Measurements from ENCODE around the gene NUP54. TPM values are rescaled to one million over a fixed set of nuclear protein-coding genes. Genes with fewer than 3 reads are reported as not detected.

Gene NUP54
- total and polyA plus RNA-seq, 2 donors: 59.3 to 73.0 TPM

DNA sequence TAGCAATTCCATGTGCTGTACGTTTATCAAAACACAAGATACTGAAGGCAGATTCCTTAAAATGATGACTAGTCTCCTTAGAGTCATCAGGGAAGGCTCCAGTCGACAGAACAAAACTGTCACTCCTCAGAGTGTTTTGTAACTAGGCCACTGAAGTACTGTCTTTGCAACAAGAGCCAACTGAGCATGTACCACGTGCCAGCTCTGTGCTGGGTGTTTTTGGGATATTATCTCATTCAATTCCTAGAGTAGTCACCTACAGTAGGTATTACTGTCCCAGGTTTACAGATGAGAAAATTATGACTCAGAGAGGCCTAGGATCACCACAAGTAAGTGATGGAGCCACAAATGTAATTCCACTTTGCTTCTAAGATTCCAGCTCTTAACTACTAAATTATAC lies 18.3 kb upstream of the NUP54 start:
- no peak for DNase-seq (ENCODE audit: low read depth in 6 of 9, low spot score in 9 of 9)
- H3K4me1 ChIP-seq (ENCODE audit: control insufficient read depth in 2 of 2, insufficient read depth in 2 of 2, low read length in 2 of 2): no peaks in the 10 kb centered on the region
- H3K27me3 ChIP-seq (ENCODE audit: control insufficient read depth in 2 of 2, insufficient read depth in 1 of 2, low read length in 1 of 2): no peaks in the 10 kb centered on the region
- H3K4me3 ChIP-seq (ENCODE audit: low read length in 2 of 2): no peak overlapping the region
- peaks cover 3 to 4% of the 10 kb centered on the region in 2 donors for H3K36me3 ChIP-seq (ENCODE audit: control insufficient read depth in 2 of 2, insufficient read depth in 2 of 2, low read length in 1 of 2)
- 94% methylated on average over 3 of the region's 3 CpGs for WGBS
- no peak overlapping the region for H3K27ac ChIP-seq (ENCODE audit: low read depth in 1 of 2, low read length in 1 of 2)
- no peaks in the 10 kb centered on the region for H3K9me3 ChIP-seq (ENCODE audit: control insufficient read depth in 2 of 2, insufficient read depth in 1 of 2, low read length in 1 of 2)

GRCh38 chr4:76160355-76160754 lies 12.2 kb upstream of the NUP54 start:
- H3K4me3 ChIP-seq (ENCODE audit: low read length in 2 of 2): no peak overlapping the region
- H3K36me3 ChIP-seq (ENCODE audit: control insufficient read depth in 2 of 2, insufficient read depth in 2 of 2, low read length in 1 of 2): no peaks in the 10 kb centered on the region
- H3K9me3 ChIP-seq (ENCODE audit: control insufficient read depth in 2 of 2, insufficient read depth in 1 of 2, low read length in 1 of 2): no peaks in the 10 kb centered on the region
- WGBS: 18% methylated on average over 2 of the region's 2 CpGs
- DNase-seq (ENCODE audit: low read depth in 6 of 9, low spot score in 9 of 9): no peak
- no peaks in the 10 kb centered on the region for H3K27me3 ChIP-seq (ENCODE audit: control insufficient read depth in 2 of 2, insufficient read depth in 1 of 2, low read length in 1 of 2)
- no peak overlapping the region for H3K27ac ChIP-seq (ENCODE audit: low read depth in 1 of 2, low read length in 1 of 2)
- H3K4me1 ChIP-seq (ENCODE audit: control insufficient read depth in 2 of 2, insufficient read depth in 2 of 2, low read length in 2 of 2): no peaks in the 10 kb centered on the region

- no peaks in the 10 kb centered on the region for H3K36me3 ChIP-seq (ENCODE audit: control insufficient read depth in 2 of 2, insufficient read depth in 2 of 2, low read length in 1 of 2)
- H3K4me1 ChIP-seq (ENCODE audit: control insufficient read depth in 2 of 2, insufficient read depth in 2 of 2, low read length in 2 of 2): no peaks in the 10 kb centered on the region
- no peaks in the 10 kb centered on the region for H3K27me3 ChIP-seq (ENCODE audit: control insufficient read depth in 2 of 2, insufficient read depth in 1 of 2, low read length in 1 of 2)
- no peak overlapping the region for H3K27ac ChIP-seq (ENCODE audit: low read depth in 1 of 2, low read length in 1 of 2)
- 62% methylated on average over 2 of the region's 2 CpGs for WGBS
- H3K4me3 ChIP-seq (ENCODE audit: low read length in 2 of 2): no peak overlapping the region
- no peaks in the 10 kb centered on the region for H3K9me3 ChIP-seq (ENCODE audit: control insufficient read depth in 2 of 2, insufficient read depth in 1 of 2, low read length in 1 of 2)
- no peak for DNase-seq (ENCODE audit: low read depth in 6 of 9, low spot score in 9 of 9)
Measured at GRCh38 chr4:76156635-76157034, 8.4 kb upstream of the NUP54 start.

DNA sequence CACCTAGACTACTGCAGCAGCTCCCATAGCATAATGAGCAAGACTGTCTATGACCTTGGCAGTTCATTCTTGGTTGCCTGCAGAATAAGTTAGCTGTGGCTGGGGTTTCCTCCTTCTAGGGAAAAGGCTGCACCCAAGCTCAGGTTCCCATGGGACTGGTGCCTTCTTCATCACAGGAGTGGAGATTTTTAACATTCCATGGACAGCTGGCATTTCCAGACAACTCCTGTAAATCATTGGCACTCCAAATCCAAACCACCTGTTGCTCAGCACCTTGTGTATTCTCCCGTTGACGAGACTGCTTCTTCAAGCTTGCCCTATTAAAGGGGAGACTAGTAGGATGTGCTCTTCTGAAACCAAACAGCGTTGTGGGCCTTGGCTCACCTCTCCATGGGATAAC lies 7.8 kb upstream of the NUP54 start:
- H3K9me3 ChIP-seq (ENCODE audit: control insufficient read depth in 2 of 2, insufficient read depth in 1 of 2, low read length in 1 of 2): no peaks in the 10 kb centered on the region
- no peak overlapping the region for H3K4me3 ChIP-seq (ENCODE audit: low read length in 2 of 2)
- WGBS: 78% methylated on average over 3 of the region's 3 CpGs
- H3K27me3 ChIP-seq (ENCODE audit: control insufficient read depth in 2 of 2, insufficient read depth in 1 of 2, low read length in 1 of 2): no peaks in the 10 kb centered on the region
- H3K27ac ChIP-seq (ENCODE audit: low read depth in 1 of 2, low read length in 1 of 2): no peak overlapping the region
- no peak for DNase-seq (ENCODE audit: low read depth in 6 of 9, low spot score in 9 of 9)
- H3K36me3 ChIP-seq (ENCODE audit: control insufficient read depth in 2 of 2, insufficient read depth in 2 of 2, low read length in 1 of 2): no peaks in the 10 kb centered on the region
- H3K4me1 ChIP-seq (ENCODE audit: control insufficient read depth in 2 of 2, insufficient read depth in 2 of 2, low read length in 2 of 2): no peaks in the 10 kb centered on the region

- 95% methylated on average over 2 of the region's 2 CpGs for WGBS
Measured at GRCh38 chr4:76153356-76153755, 5.2 kb upstream of the NUP54 start.

DNA sequence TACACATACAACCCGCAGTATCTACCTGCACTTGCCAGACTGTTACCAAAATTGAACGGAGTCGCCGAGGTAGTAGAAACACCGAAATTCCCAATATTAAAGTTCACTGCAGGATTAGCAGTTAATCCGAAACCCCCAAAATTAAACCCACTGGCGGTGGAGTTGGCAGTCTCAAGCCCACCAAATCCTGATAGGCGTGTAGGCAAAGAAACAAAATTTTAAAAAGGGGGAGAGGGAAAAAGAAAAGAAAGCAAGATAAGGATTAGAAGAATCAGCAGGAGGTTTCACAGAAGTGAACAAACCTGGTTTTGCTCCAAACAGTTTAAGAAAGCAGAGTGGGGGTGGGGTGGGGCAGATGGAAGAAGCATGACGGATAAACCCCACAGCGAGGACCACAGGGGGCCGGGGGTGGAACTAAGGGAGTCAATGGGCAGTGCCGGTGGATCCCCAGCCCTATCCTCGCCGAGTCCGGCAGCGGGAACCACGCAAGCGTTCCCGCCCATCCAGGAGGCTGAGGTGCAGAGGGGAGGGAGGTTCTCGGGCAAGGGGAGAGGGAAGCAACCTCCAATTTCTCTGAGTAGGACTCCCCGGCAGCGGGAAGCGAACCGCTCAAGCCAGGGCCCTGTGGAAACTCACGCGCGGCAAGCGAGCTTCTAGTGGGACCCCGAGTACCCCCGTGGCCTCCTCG lies 599 bp downstream of the NUP54 start:
- WGBS: 2% methylated on average over 31 of the region's 31 CpGs
- peak in 6 of 9 donors; percentile 9 to 34 (median 23) for DNase-seq (ENCODE audit: low read depth in 6 of 9, low spot score in 9 of 9)
- Histone ChIP-seq H3K4me1 (ENCODE audit: control insufficient read depth in 2 of 2, insufficient read depth in 2 of 2, low read length in 2 of 2) (peaks cover 9 to 10% of the 10 kb centered on the region in 2 donors), H3K9me3 (ENCODE audit: control insufficient read depth in 2 of 2, insufficient read depth in 1 of 2, low read length in 1 of 2) (no peaks in the 10 kb centered on the region), H3K4me3 (ENCODE audit: low read length in 2 of 2) (peak overlapping the region; percentile 98 to 99), H3K36me3 (ENCODE audit: control insufficient read depth in 2 of 2, insufficient read depth in 2 of 2, low read length in 1 of 2) (peaks cover 4 to 13% of the 10 kb centered on the region in 2 donors), H3K27me3 (ENCODE audit: control insufficient read depth in 2 of 2, insufficient read depth in 1 of 2, low read length in 1 of 2) (no peaks in the 10 kb centered on the region), H3K27ac (ENCODE audit: low read depth in 1 of 2, low read length in 1 of 2) (peak overlapping the region; percentile 89 to 90)

More at GRCh38 chr4:76153356-76153755, 5.2 kb upstream of the NUP54 start:
- no peaks in the 10 kb centered on the region for H3K9me3 ChIP-seq (ENCODE audit: control insufficient read depth in 2 of 2, insufficient read depth in 1 of 2, low read length in 1 of 2)
- DNase-seq (ENCODE audit: low read depth in 6 of 9, low spot score in 9 of 9): no peak
- no peaks in the 10 kb centered on the region for H3K36me3 ChIP-seq (ENCODE audit: control insufficient read depth in 2 of 2, insufficient read depth in 2 of 2, low read length in 1 of 2)
- no peak overlapping the region for H3K27ac ChIP-seq (ENCODE audit: low read depth in 1 of 2, low read length in 1 of 2)
- H3K4me1 ChIP-seq (ENCODE audit: control insufficient read depth in 2 of 2, insufficient read depth in 2 of 2, low read length in 2 of 2): peaks cover 5 to 6% of the 10 kb centered on the region in 2 donors
- no peaks in the 10 kb centered on the region for H3K27me3 ChIP-seq (ENCODE audit: control insufficient read depth in 2 of 2, insufficient read depth in 1 of 2, low read length in 1 of 2)
- no peak overlapping the region for H3K4me3 ChIP-seq (ENCODE audit: low read length in 2 of 2)

DNA sequence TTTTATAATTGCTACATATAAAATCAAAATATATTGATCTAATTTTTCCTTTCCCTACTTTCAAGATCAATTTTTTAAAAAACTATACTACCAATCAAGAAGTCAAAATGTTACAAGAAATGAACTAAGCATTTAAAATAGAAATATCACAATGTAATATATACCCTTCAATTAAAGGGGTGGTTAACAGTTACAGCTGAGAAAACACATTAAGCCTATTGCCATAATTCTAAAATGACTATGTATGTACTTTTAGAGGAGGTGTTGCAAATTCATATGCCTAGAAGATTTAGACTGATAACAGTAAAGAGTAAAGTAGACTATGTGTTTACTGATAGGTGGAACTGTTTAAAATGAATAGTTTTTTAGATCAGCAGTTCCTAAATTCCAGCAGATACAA lies 3.7 kb downstream of the NUP54 start:
- peaks cover 9 to 10% of the 10 kb centered on the region in 2 donors for H3K4me1 ChIP-seq (ENCODE audit: control insufficient read depth in 2 of 2, insufficient read depth in 2 of 2, low read length in 2 of 2)
- no peak for DNase-seq (ENCODE audit: low read depth in 6 of 9, low spot score in 9 of 9)
- H3K36me3 ChIP-seq (ENCODE audit: control insufficient read depth in 2 of 2, insufficient read depth in 2 of 2, low read length in 1 of 2): peaks cover 4 to 30% of the 10 kb centered on the region in 2 donors
- H3K27me3 ChIP-seq (ENCODE audit: control insufficient read depth in 2 of 2, insufficient read depth in 1 of 2, low read length in 1 of 2): no peaks in the 10 kb centered on the region
- no peak overlapping the region for H3K4me3 ChIP-seq (ENCODE audit: low read length in 2 of 2)
- H3K9me3 ChIP-seq (ENCODE audit: control insufficient read depth in 2 of 2, insufficient read depth in 1 of 2, low read length in 1 of 2): no peaks in the 10 kb centered on the region
- no peak overlapping the region for H3K27ac ChIP-seq (ENCODE audit: low read depth in 1 of 2, low read length in 1 of 2)

DNA sequence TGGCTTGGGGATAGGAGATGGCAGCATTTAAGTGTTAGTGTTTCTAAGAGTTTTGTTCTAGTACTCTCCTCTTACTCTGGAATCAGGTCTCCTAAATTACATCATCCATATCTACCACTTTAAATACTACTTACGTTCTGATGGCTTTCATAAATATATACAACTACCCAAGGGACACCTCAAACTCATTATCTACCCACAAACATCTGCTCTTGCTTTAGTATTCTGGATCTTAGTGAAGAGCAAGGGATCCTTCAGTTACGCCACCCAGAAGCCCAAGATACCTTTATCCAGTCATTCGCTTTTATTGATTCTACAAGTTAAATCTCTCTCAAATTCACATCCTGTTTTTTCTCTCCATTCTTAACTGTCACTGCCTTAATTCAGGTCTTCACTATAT lies 7.0 kb downstream of the NUP54 start:
- 100% methylated on average over 3 of the region's 3 CpGs for WGBS
- H3K36me3 ChIP-seq (ENCODE audit: control insufficient read depth in 2 of 2, insufficient read depth in 2 of 2, low read length in 1 of 2): peaks cover 4 to 40% of the 10 kb centered on the region in 2 donors

DNA sequence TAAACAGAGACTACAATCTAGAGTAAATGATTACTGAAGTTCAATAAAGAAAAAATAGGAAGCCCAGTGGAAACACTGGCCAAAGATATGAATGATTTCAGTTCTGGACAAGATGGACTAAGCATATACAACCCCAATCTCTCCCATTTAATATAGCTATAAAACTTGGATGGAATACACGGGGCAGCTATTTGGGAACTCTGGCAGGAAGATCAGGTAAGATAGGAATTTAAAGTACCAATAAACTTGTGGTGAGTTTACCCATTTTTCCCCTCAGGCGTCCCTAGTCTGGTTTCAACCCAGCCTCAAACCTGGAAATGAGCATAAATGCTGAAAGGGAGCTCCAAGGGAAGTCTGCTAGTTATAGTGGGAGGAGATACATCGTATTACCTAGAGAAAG lies 20.4 kb downstream of the NUP54 start:
- no peak overlapping the region for H3K4me3 ChIP-seq (ENCODE audit: low read length in 2 of 2)

More for the DNA sequence above, 7.0 kb downstream of the NUP54 start:
- Histone ChIP-seq H3K9me3 (ENCODE audit: control insufficient read depth in 2 of 2, insufficient read depth in 1 of 2, low read length in 1 of 2) (no peaks in the 10 kb centered on the region), H3K27ac (ENCODE audit: low read depth in 1 of 2, low read length in 1 of 2) (no peak overlapping the region), H3K4me3 (ENCODE audit: low read length in 2 of 2) (no peak overlapping the region), H3K27me3 (ENCODE audit: control insufficient read depth in 2 of 2, insufficient read depth in 1 of 2, low read length in 1 of 2) (no peaks in the 10 kb centered on the region), H3K4me1 (ENCODE audit: control insufficient read depth in 2 of 2, insufficient read depth in 2 of 2, low read length in 2 of 2) (no peaks in the 10 kb centered on the region)
- no peak for DNase-seq (ENCODE audit: low read depth in 6 of 9, low spot score in 9 of 9)

More for the DNA sequence above, 20.4 kb downstream of the NUP54 start:
- DNase-seq (ENCODE audit: low read depth in 6 of 9, low spot score in 9 of 9): no peak
- 97% methylated on average over 3 of the region's 3 CpGs for WGBS
- Histone ChIP-seq H3K36me3 (ENCODE audit: control insufficient read depth in 2 of 2, insufficient read depth in 2 of 2, low read length in 1 of 2) (peaks cover 9 to 32% of the 10 kb centered on the region in 2 donors), H3K27me3 (ENCODE audit: control insufficient read depth in 2 of 2, insufficient read depth in 1 of 2, low read length in 1 of 2) (no peaks in the 10 kb centered on the region), H3K27ac (ENCODE audit: low read depth in 1 of 2, low read length in 1 of 2) (no peak overlapping the region), H3K9me3 (ENCODE audit: control insufficient read depth in 2 of 2, insufficient read depth in 1 of 2, low read length in 1 of 2) (no peaks in the 10 kb centered on the region), H3K4me1 (ENCODE audit: control insufficient read depth in 2 of 2, insufficient read depth in 2 of 2, low read length in 2 of 2) (no peaks in the 10 kb centered on the region)

Data from thymus (tissue), 11 donors.